Uterus (tissue), 2 donors: ENCODE data around the gene EPOP.
A peak's percentile ranks its signal among the peaks of the same experiment; 100 is the strongest.

Source experiments
- CTCF ChIP-seq, 4 experiments: fragments of 200-600 bp in 2 of 4; fragments of 450-650 bp in 2 of 4; sonication (generic) in 2 of 4; IDR thresholded peaks; one replicate each; pipeline ENCODE4 v1.5.1; 2016 to 2019; ENCODE audit warnings: antibody characterized with exemption in 4 of 4, mild to moderate bottlenecking in 2 of 4, moderate library complexity in 1 of 4
- POLR2A ChIP-seq, 2 donors: fragments of 450-650 bp; IDR thresholded peaks; one replicate each; pipeline ENCODE4 v1.6.1; 2016; ENCODE audit warnings: antibody characterized with exemption in 2 of 2, mild to moderate bottlenecking in 1 of 2, moderate library complexity in 1 of 2

- TF ChIP-seq CTCF (IDR thresholded peaks at IDR 0.05), result peak in 1 of 4 experiments; percentile 17
- TF ChIP-seq POLR2A (IDR thresholded peaks at IDR 0.05), result no peak
Measured at GRCh38 chr17:38673707-38674013, 1.1 kb downstream of the EPOP start.
